Measurements from ENCODE around the gene OPCML. TPM values are rescaled to one million over a fixed set of nuclear protein-coding genes. Genes with fewer than 3 reads are reported as not detected.
"Not testable (repeated sequence)": the region's sequence is repeated elsewhere in the genome, so short reads cannot be mapped to it uniquely, and the experiment has no call there.

OPCML gene
- total RNA-seq, 2 donors from 2014 or later, result not detected

GRCh38 chr11:132405728-132406127, 1126.6 kb downstream of the OPCML start:
- DNase-seq (no peak), ATAC-seq (no peak)
- Mint-ChIP-seq H3K36me3 (ENCODE audit: low read depth) (no peaks in the 10 kb centered on the region), H3K27ac (no peak overlapping the region), H3K4me1 (peaks cover 5% of the 10 kb centered on the region), H3K4me3 (no peak overlapping the region), H3K27me3 (peaks cover 63% of the 10 kb centered on the region)
- H3K9me3 ChIP-seq (ENCODE audit: control insufficient read depth, low read length, poor library complexity, severe bottlenecking), result no peaks in the 10 kb centered on the region

GRCh38 chr11:132402071-132402684, 1130.1 kb downstream of the OPCML start:
- H3K9me3 ChIP-seq (ENCODE audit: control insufficient read depth, low read length, poor library complexity, severe bottlenecking), result no peaks in the 10 kb centered on the region
- H3K27ac Mint-ChIP-seq, result no peak overlapping the region
- no peaks in the 10 kb centered on the region for H3K36me3 Mint-ChIP-seq (ENCODE audit: low read depth)
- ATAC-seq, result peak; percentile 54
- peak in 1 of 3 donors; percentile 8 for DNase-seq
- peaks cover 51% of the 10 kb centered on the region for H3K27me3 Mint-ChIP-seq
- no peak overlapping the region for H3K4me3 Mint-ChIP-seq
- no peaks in the 10 kb centered on the region for H3K4me1 Mint-ChIP-seq

- no peaks in the 10 kb centered on the region for H3K36me3 Mint-ChIP-seq (ENCODE audit: low read depth)
- no peak overlapping the region for H3K4me3 Mint-ChIP-seq
- H3K9me3 ChIP-seq (ENCODE audit: control insufficient read depth, low read length, poor library complexity, severe bottlenecking), result no peaks in the 10 kb centered on the region
- ATAC-seq, result no peak
- H3K27me3 Mint-ChIP-seq, result peaks cover 6% of the 10 kb centered on the region
- no peak overlapping the region for H3K27ac Mint-ChIP-seq
- H3K4me1 Mint-ChIP-seq, result no peaks in the 10 kb centered on the region
- DNase-seq, result no peak
Observed at GRCh38 chr11:132396318-132396717, 1136.0 kb downstream of the OPCML start.

- H3K9me3 ChIP-seq (ENCODE audit: control insufficient read depth, low read length, poor library complexity, severe bottlenecking), result no peaks in the 10 kb centered on the region
- no peak overlapping the region for H3K4me3 Mint-ChIP-seq
- no peak overlapping the region for H3K27ac Mint-ChIP-seq
- peaks cover 1% of the 10 kb centered on the region for H3K27me3 Mint-ChIP-seq
- ATAC-seq (no peak), DNase-seq (no peak)
- no peaks in the 10 kb centered on the region for H3K4me1 Mint-ChIP-seq
- no peaks in the 10 kb centered on the region for H3K36me3 Mint-ChIP-seq (ENCODE audit: low read depth)
Observed at GRCh38 chr11:132395434-132395833, 1136.9 kb downstream of the OPCML start.

GRCh38 chr11:132379540-132379939, 1152.8 kb downstream of the OPCML start:
- no peak for ATAC-seq
- H3K9me3 ChIP-seq (ENCODE audit: control insufficient read depth, low read length, poor library complexity, severe bottlenecking), result no peaks in the 10 kb centered on the region
- H3K27me3 Mint-ChIP-seq, result peaks cover 5% of the 10 kb centered on the region
- no peak overlapping the region for H3K27ac Mint-ChIP-seq
- no peak overlapping the region for H3K4me3 Mint-ChIP-seq
- H3K36me3 Mint-ChIP-seq (ENCODE audit: low read depth), result peaks cover 2% of the 10 kb centered on the region
- no peaks in the 10 kb centered on the region for H3K4me1 Mint-ChIP-seq
- DNase-seq, result no peak

GRCh38 chr11:132373405-132374143, 1158.7 kb downstream of the OPCML start:
- Mint-ChIP-seq H3K4me3 (no peak overlapping the region), H3K36me3 (ENCODE audit: low read depth) (no peaks in the 10 kb centered on the region), H3K27ac (no peak overlapping the region), H3K27me3 (peaks cover 5% of the 10 kb centered on the region), H3K4me1 (no peaks in the 10 kb centered on the region)
- no peak for DNase-seq
- no peak for ATAC-seq
- no peaks in the 10 kb centered on the region for H3K9me3 ChIP-seq (ENCODE audit: control insufficient read depth, low read length, poor library complexity, severe bottlenecking)

- not testable (repeated sequence) for ATAC-seq; H3K4me1 Mint-ChIP-seq; H3K9me3 ChIP-seq (ENCODE audit: control insufficient read depth, low read length, poor library complexity, severe bottlenecking); H3K4me3 Mint-ChIP-seq; H3K27ac Mint-ChIP-seq; H3K36me3 Mint-ChIP-seq (ENCODE audit: low read depth); DNase-seq; H3K27me3 Mint-ChIP-seq
Observed at GRCh38 chr11:132370114-132370513, 1162.2 kb downstream of the OPCML start.

GRCh38 chr11:132367293-132367692, 1165.0 kb downstream of the OPCML start:
- no peaks in the 10 kb centered on the region for H3K27me3 Mint-ChIP-seq
- ATAC-seq (no peak), DNase-seq (no peak)
- no peaks in the 10 kb centered on the region for H3K36me3 Mint-ChIP-seq (ENCODE audit: low read depth)
- H3K4me3 Mint-ChIP-seq, result no peak overlapping the region
- peaks cover 4% of the 10 kb centered on the region for H3K9me3 ChIP-seq (ENCODE audit: control insufficient read depth, low read length, poor library complexity, severe bottlenecking)
- H3K4me1 Mint-ChIP-seq, result no peaks in the 10 kb centered on the region
- no peak overlapping the region for H3K27ac Mint-ChIP-seq

GRCh38 chr11:132365650-132366049, 1166.7 kb downstream of the OPCML start:
- Mint-ChIP-seq H3K36me3 (ENCODE audit: low read depth) (no peaks in the 10 kb centered on the region), H3K27me3 (no peaks in the 10 kb centered on the region), H3K4me3 (no peak overlapping the region), H3K27ac (no peak overlapping the region), H3K4me1 (peaks cover 2% of the 10 kb centered on the region)
- ATAC-seq (no peak), DNase-seq (no peak)
- H3K9me3 ChIP-seq (ENCODE audit: control insufficient read depth, low read length, poor library complexity, severe bottlenecking), result peaks cover 4% of the 10 kb centered on the region
